GM12875 (cell line): ENCODE results near the gene PCNX1.
A peak's percentile ranks its signal among the peaks of the same experiment; 100 is the strongest.

Experiments used
- H3K4me3 ChIP-seq: one replicate; pipeline ENCODE4 v1.5.1; 2011; ENCODE audit warnings: low read depth, low read length, control low read depth
- CTCF ChIP-seq: IDR thresholded peaks from 2 replicates; pipeline ENCODE4 v1.5.1; 2011; ENCODE audit warnings: low read depth, mild to moderate bottlenecking, control low read depth, inconsistent platforms, low read length, moderate library complexity, borderline replicate concordance; ENCODE audit not compliant: insufficient read depth

PCNX1 gene

GRCh38 chr14:70897464-70897863 is 9.8 kb upstream of the PCNX1 start:
- no peak for TF ChIP-seq CTCF
- no peak overlapping the region for H3K4me3 ChIP-seq

DNA sequence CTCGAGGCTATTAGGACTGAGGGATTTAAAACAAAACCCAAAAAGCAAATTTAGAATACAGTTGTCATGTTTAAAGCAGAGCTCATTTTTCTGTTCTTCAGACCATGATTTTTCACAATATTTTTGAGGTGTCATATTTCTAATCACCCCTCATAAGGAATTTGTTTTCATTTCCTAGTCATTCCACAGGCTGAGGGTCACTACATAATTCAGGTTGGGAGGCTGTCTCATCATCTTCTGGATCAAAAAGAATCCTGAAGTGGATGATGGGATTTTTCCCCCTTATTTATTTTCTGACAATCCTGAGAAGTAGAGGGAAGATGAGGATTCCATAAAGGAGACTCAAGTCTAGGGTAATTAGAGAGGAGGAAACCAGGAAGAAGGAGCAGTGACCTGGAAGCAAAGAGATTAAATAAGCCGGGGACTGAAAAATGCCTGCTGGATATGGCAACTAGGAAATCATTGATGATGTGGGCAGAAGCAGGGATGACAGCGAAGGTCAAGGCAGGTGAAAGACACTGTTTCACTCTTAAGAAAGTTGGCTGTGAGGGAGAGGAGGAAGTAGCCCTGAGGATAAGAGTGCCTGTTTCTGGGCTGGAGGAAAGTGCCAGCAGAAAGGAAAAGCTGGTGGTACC is 9.0 kb upstream of the PCNX1 start:
- TF ChIP-seq CTCF, result no peak
- no peak overlapping the region for H3K4me3 ChIP-seq

- no peak overlapping the region for H3K4me3 ChIP-seq
- TF ChIP-seq CTCF, result no peak
Measured at GRCh38 chr14:70901269-70901668, 6.0 kb upstream of the PCNX1 start.

- no peak overlapping the region for H3K4me3 ChIP-seq
- TF ChIP-seq CTCF, result no peak
Measured at GRCh38 chr14:70902184-70902583, 5.1 kb upstream of the PCNX1 start.

DNA sequence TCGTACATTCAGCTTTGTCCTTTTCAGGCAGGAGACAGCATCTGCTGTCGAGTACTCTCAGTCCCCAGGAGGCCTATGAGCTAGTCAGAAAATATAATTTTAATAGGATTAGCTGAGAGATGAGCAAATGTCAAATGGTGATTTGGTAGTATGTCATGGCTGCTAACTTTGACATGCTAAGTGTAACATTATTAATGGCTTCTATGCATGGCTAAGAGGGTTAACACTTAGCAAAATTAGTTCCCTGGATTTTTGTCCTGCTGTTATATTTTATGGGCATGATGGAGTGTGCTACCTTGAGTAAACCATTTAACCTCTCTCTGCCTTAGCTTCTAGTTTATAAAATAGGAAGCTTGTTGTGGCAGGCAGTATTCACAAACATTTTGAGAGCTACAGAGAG is 2.9 kb upstream of the PCNX1 start:
- TF ChIP-seq CTCF, result no peak
- no peak overlapping the region for H3K4me3 ChIP-seq

- TF ChIP-seq CTCF, result no peak
- H3K4me3 ChIP-seq, result no peak overlapping the region
Measured at GRCh38 chr14:70905301-70905700, 2.0 kb upstream of the PCNX1 start.

GRCh38 chr14:70906793-70907175 is 475 bp upstream of the PCNX1 start:
- TF ChIP-seq CTCF, result no peak
- H3K4me3 ChIP-seq, result peak overlapping the region; percentile 95
